Measurements from ENCODE around the gene FBLN7. TPM values are rescaled to one million over a fixed set of nuclear protein-coding genes. Genes with fewer than 3 reads are reported as not detected.

The FBLN7 gene
- total RNA-seq, 2 donors from 2014 or later: 0.86 to 3.5 TPM

DNA sequence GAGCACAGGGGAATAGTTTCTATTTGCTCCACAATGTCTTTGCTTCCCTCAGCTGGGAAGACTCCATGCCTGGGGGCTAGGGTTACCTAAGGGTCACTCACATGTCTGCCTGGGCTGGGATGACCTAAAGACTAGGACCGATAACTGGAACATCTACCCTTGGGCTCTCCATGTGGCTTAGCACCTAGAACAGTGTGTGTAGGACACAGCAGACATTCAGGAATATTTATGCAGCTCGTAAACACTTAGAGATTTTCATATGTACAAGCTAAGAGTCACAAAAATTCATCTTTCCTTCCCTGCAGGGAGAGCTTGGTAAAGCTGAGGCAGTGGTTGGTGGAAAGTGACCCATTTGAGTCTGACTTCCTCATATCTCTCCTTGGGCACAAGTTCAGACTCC lies 55.8 kb downstream of the FBLN7 start:
- Histone ChIP-seq H3K36me3 (no peaks in the 10 kb centered on the region), H3K27ac (no peak overlapping the region), H3K4me3 (no peak overlapping the region), H3K27me3 (no peaks in the 10 kb centered on the region), H3K4me1 (no peaks in the 10 kb centered on the region), H3K9me3 (no peaks in the 10 kb centered on the region)
- TF ChIP-seq, protein P1, sequence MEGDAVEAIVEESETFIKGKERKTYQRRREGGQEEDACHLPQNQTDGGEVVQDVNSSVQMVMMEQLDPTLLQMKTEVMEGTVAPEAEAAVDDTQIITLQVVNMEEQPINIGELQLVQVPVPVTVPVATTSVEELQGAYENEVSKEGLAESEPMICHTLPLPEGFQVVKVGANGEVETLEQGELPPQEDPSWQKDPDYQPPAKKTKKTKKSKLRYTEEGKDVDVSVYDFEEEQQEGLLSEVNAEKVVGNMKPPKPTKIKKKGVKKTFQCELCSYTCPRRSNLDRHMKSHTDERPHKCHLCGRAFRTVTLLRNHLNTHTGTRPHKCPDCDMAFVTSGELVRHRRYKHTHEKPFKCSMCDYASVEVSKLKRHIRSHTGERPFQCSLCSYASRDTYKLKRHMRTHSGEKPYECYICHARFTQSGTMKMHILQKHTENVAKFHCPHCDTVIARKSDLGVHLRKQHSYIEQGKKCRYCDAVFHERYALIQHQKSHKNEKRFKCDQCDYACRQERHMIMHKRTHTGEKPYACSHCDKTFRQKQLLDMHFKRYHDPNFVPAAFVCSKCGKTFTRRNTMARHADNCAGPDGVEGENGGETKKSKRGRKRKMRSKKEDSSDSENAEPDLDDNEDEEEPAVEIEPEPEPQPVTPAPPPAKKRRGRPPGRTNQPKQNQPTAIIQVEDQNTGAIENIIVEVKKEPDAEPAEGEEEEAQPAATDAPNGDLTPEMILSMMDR (IDR thresholded peaks at IDR 0.05): no peak
- DNase-seq (ENCODE audit: low spot score): no peak

DNA sequence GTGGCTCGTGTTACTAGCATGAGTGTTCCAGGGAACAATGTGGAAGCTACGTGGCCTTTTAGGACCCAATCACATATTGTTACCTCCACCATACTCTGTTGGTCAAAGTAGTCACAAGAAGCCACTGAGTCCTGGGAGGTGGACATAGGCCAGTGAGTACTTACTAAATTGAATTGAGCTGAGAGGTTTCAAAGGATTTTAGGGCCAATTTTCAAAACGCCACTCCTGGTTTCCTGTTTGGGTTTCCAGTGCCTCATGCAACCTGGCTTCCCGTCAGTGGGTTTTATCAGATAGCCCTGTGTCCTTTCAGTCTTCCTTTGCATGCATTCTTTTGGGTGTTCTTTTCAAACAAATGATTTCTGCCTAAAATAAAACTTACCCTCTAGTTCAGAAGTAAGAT lies 56.3 kb downstream of the FBLN7 start:
- H3K4me3 ChIP-seq: no peak overlapping the region
- H3K4me1 ChIP-seq: no peaks in the 10 kb centered on the region
- no peaks in the 10 kb centered on the region for H3K9me3 ChIP-seq
- no peak for DNase-seq (ENCODE audit: low spot score)
- TF ChIP-seq, protein P1 (IDR thresholded peaks at IDR 0.05): no peak
- no peaks in the 10 kb centered on the region for H3K27me3 ChIP-seq
- no peak overlapping the region for H3K27ac ChIP-seq
- no peaks in the 10 kb centered on the region for H3K36me3 ChIP-seq

DNA sequence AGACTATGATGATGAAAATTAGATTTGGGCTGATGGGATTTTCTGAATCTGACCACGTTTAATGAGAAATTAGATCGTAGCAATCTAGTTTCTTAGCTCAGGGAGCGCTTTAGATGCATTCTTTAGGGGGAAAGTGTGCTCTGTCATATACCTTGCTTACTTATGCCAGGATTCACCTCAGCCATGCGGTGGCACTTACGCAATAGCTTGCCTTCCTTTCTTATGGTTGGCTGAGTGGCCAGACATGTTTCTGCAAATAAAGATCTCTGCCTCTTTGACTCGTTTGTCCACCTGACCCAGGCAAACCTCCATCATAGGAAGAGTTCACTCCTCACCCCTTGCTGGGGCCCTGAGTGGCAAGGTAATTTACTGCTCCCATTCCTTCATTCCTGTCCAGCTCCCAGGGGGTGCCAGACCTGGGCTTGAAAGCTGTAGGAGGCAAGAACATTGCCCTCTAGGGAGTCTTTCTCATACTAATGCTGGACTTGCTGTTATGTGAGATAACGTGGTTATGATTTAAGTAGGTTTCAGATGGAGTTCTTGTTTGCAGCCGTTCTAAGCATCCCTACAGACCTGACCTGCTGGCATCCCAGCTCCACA lies 57.1 kb downstream of the FBLN7 start:
- H3K36me3 ChIP-seq: no peaks in the 10 kb centered on the region
- no peak overlapping the region for H3K27ac ChIP-seq
- no peak overlapping the region for H3K4me3 ChIP-seq
- TF ChIP-seq, protein P1 (IDR thresholded peaks at IDR 0.05): no peak
- DNase-seq (ENCODE audit: low spot score): no peak
- H3K4me1 ChIP-seq: no peaks in the 10 kb centered on the region
- H3K9me3 ChIP-seq: no peaks in the 10 kb centered on the region
- no peaks in the 10 kb centered on the region for H3K27me3 ChIP-seq

DNA sequence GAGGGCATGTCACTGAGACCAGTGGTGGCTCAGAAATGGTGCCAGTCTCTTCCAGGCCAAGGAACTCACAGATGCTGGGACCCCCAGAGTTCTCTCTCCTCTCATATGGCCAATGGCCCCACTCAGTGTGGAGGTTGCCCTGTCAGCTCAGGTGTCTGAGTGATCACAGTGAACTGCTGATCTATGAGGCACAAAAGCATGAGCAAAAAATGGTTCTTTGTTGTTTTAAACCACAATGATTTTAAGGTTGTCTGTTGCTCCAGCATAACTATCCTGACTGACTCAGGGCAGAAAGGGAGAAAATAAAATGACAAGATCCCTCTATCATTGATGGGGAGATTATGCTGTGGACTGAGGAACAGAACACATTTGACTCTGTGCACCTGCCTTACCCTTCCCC lies 57.8 kb downstream of the FBLN7 start:
- Histone ChIP-seq H3K4me1 (no peaks in the 10 kb centered on the region), H3K27ac (no peak overlapping the region), H3K36me3 (no peaks in the 10 kb centered on the region), H3K27me3 (no peaks in the 10 kb centered on the region), H3K4me3 (no peak overlapping the region), H3K9me3 (no peaks in the 10 kb centered on the region)
- DNase-seq (ENCODE audit: low spot score): no peak
- TF ChIP-seq, protein P1 (IDR thresholded peaks at IDR 0.05): no peak

DNA sequence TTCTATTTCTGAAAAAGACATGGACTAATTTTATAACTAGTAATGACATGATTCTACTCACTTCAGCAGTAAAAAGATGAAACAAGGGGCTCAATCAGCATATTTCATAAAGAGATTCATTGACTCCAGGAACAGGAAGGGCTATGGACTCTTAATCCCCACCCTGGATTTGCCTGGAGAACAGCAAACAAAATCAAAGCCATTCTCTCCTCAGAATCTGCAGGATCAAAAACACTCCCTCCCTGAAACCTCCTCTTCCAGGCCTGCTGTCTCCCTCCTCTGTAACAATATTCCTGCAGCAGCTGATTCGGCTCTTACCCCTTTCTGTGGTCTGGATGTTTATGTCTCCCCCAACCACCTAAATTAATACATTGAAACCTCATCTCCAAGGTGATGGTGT lies 59.7 kb downstream of the FBLN7 start:
- no peaks in the 10 kb centered on the region for H3K4me1 ChIP-seq
- no peak for DNase-seq (ENCODE audit: low spot score)
- TF ChIP-seq, protein P1 (IDR thresholded peaks at IDR 0.05): no peak
- peaks cover 0 to 1% of the 10 kb centered on the region in 2 donors for H3K9me3 ChIP-seq
- H3K36me3 ChIP-seq: no peaks in the 10 kb centered on the region
- H3K27ac ChIP-seq: no peak overlapping the region
- H3K27me3 ChIP-seq: no peaks in the 10 kb centered on the region
- no peak overlapping the region for H3K4me3 ChIP-seq

DNA sequence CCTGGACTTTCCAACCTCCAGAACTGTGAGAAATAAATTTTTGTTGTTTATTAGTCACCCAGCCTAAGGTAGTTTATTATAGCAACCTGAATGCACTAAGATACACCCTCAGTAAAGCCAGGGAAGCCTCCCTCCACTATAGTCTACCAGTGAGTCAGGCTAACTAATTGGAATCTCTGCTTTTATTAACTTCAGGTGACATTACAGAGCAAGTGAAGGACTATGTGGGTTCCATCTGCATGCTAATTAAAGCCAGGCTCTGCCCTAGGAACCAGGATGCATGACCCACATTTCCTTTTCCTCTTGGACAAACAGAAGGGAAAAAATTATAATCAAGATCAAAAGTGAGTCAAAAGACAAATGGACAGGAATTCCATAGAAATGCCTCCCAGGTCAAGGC lies 60.6 kb downstream of the FBLN7 start:
- no peaks in the 10 kb centered on the region for H3K4me1 ChIP-seq
- no peak overlapping the region for H3K27ac ChIP-seq
- no peak for DNase-seq (ENCODE audit: low spot score)
- peaks cover 0 to 10% of the 10 kb centered on the region in 2 donors for H3K9me3 ChIP-seq
- no peak overlapping the region for H3K4me3 ChIP-seq
- no peaks in the 10 kb centered on the region for H3K27me3 ChIP-seq
- TF ChIP-seq, protein P1 (IDR thresholded peaks at IDR 0.05): no peak
- no peaks in the 10 kb centered on the region for H3K36me3 ChIP-seq
